SK-N-SH (cell line): ENCODE measurements around the gene UNK. TPM values are rescaled to one million over a fixed set of nuclear protein-coding genes. Genes with fewer than 3 reads are reported as not detected.
A peak's percentile ranks its signal among the peaks of the same experiment; 100 is the strongest.

Experiments used
- CTCF ChIA-PET: fragments of 300-600, 350-600 bp; formaldehyde crosslinking; extraction: SDS; loops from one replicate; lab custom pipeline; 2021; lab: Yijun Ruan, JAX
- POLR2A ChIA-PET: fragments of 350-600 bp; sonication (Branson Sonifier 250); formaldehyde crosslinking; extraction: SDS; loops from one replicate; lab custom pipeline; 2020; ENCODE audit warnings: antibody characterized with exemption, inconsistent platforms; lab: Yijun Ruan, JAX
- DNase-seq: peaks from one replicate; pipeline ENCODE4 v3.0.0; 2012
- H2AFZ ChIP-seq: fragments of 200-600 bp; sonication (generic); 2 replicates; pipeline ENCODE4 v1.8.1; 2016; ENCODE audit warnings: antibody characterized with exemption, mild to moderate bottlenecking, low read depth
- H3F3A ChIP-seq: fragments of 200-600 bp; sonication (generic); replicated peaks from 2 replicates; pipeline ENCODE3; 2016; ENCODE audit warnings: antibody characterized with exemption, mild to moderate bottlenecking; ENCODE audit not compliant: insufficient read depth
- H3K27ac ChIP-seq, 2 experiments: fragments of 200-500 bp in 1 of 2; fragments of 200-600 bp in 1 of 2; sonication (Bioruptor generic) in 1 of 2; sonication (generic), shearing (Covaris generic) in 1 of 2; 2 replicates each; pipeline versions ENCODE4 v1.5.1 to v1.6.1; 2014 to 2016; ENCODE audit warnings: low read depth in 2 of 2, inconsistent platforms in 1 of 2, low read length in 1 of 2, mild to moderate bottlenecking in 1 of 2, mixed read lengths in 1 of 2
- H3K27me3 ChIP-seq: fragments of 200-600 bp; sonication (generic), shearing (Covaris generic); 2 replicates; pipeline ENCODE4 v1.6.1; 2016; ENCODE audit warnings: mixed run types; ENCODE audit not compliant: insufficient read depth
- H3K36me3 ChIP-seq, 2 experiments: fragments of 200-500 bp in 1 of 2; fragments of 200-600 bp in 1 of 2; sonication (Bioruptor generic) in 1 of 2; sonication (generic) in 1 of 2; replicated peaks in 1 of 2; 2 replicates each; pipeline versions ENCODE3 to v1.5.1; 2014 to 2016; ENCODE audit warnings: low read length in 1 of 2, mild to moderate bottlenecking in 1 of 2; ENCODE audit not compliant: insufficient read depth in 2 of 2, control insufficient read depth in 1 of 2
- H3K4me1 ChIP-seq, 2 experiments: fragments of 200-500 bp in 1 of 2; fragments of 200-600 bp in 1 of 2; sonication (Bioruptor generic) in 1 of 2; sonication (generic), shearing (Covaris generic) in 1 of 2; 2 replicates each; pipeline versions ENCODE4 v1.5.1 to v1.6.1; 2014 to 2016; ENCODE audit warnings: low read depth in 1 of 2, low read length in 1 of 2, mixed run types in 1 of 2; ENCODE audit not compliant: insufficient read depth in 2 of 2, control insufficient read depth in 1 of 2
- H3K4me2 ChIP-seq: fragments of 200-600 bp; sonication (generic), shearing (Covaris generic); 2 replicates; pipeline ENCODE4 v1.6.1; 2017; ENCODE audit warnings: mixed run types
- H3K4me3 ChIP-seq, 2 experiments: fragments of 200-500 bp in 1 of 2; fragments of 200-600 bp in 1 of 2; sonication (Bioruptor generic) in 1 of 2; sonication (generic), shearing (Covaris generic) in 1 of 2; 2 replicates each; pipeline versions ENCODE4 v1.5.1 to v1.8.1; 2014 to 2016; ENCODE audit warnings: low read depth in 2 of 2, inconsistent platforms in 1 of 2, low read length in 1 of 2, mild to moderate bottlenecking in 1 of 2, mixed read lengths in 1 of 2, moderate library complexity in 1 of 2
- H3K79me2 ChIP-seq: fragments of 200-600 bp; sonication (generic); 2 replicates; pipeline ENCODE4 v1.8.1; 2017; ENCODE audit warnings: mild to moderate bottlenecking; ENCODE audit not compliant: insufficient read depth
- H3K9ac ChIP-seq: fragments of 200-600 bp; sonication (generic); 2 replicates; pipeline ENCODE4 v1.6.1; 2017; ENCODE audit warnings: mixed run types
- H3K9me2 ChIP-seq: fragments of 200-600 bp; sonication (generic); 2 replicates; pipeline ENCODE4 v1.6.1; 2017; ENCODE audit warnings: mixed run types
- H3K9me3 ChIP-seq: fragments of 200-600 bp; sonication (generic); 2 replicates; pipeline ENCODE4 v1.6.1; 2017; ENCODE audit warnings: mixed run types, mild to moderate bottlenecking, moderate library complexity
- H4K20me1 ChIP-seq: fragments of 200-600 bp; sonication (generic); 2 replicates; pipeline ENCODE4 v1.6.1; 2017; ENCODE audit warnings: mild to moderate bottlenecking, mixed run types; ENCODE audit not compliant: insufficient read depth
- ELF1 ChIP-seq: IDR thresholded peaks from 2 replicates; pipeline ENCODE4 v1.4.0; 2012
- EP300 ChIP-seq, 2 experiments: IDR thresholded peaks; 2 replicates each; pipeline versions ENCODE4 v1.4.0 to v1.6.1; 2012; ENCODE audit warnings: borderline replicate concordance in 1 of 2, low read depth in 1 of 2, low read length in 1 of 2
- EZH2phosphoT487 ChIP-seq: fragments of 200-600 bp; sonication (generic); IDR thresholded peaks from 2 replicates; pipeline ENCODE4 v1.6.1; 2017; ENCODE audit warnings: low read depth, mixed run types, mild to moderate bottlenecking, antibody characterized with exemption, moderate library complexity, borderline replicate concordance
- FOXJ3 ChIP-seq: sonication (generic); formaldehyde crosslinking; IDR thresholded peaks from 2 replicates; pipeline ENCODE4 v1.5.1; 2020; ENCODE audit warnings: mild to moderate bottlenecking, missing genetic modification reagents
- GABPA ChIP-seq: IDR thresholded peaks from 2 replicates; pipeline ENCODE4 v1.4.0; 2012; ENCODE audit warnings: low read depth, mild to moderate bottlenecking
- SMC3 ChIP-seq: IDR thresholded peaks from 2 replicates; pipeline ENCODE4 v1.6.1; 2012; ENCODE audit warnings: low read depth, low read length, improper control_type of control experiment
- TCF12 ChIP-seq: IDR thresholded peaks from 2 replicates; pipeline ENCODE4 v1.4.0; 2012
- WGBS: methylation state at CpG from one replicate; pipeline ENCODE4 v1.1.6; 2017; ENCODE audit warnings: low lambda C conversion rate; 5-methylcytosine and 5-hydroxymethylcytosine counted together
- polyA plus RNA-seq, 3 experiments: library from polyadenylated mRNA; depleted of rRNA; stranded (reverse); fragments of >200 nt; gene quantifications; 2 replicates each; pipeline ENCODE4 v1.2.3, GENCODE V29; 2012
- TF ChIP-seq, protein P1 (sequence below): fragments of 200-600 bp; sonication (generic); IDR thresholded peaks from 2 replicates; pipeline ENCODE4 v1.6.1; 2017; ENCODE audit warnings: antibody characterized with exemption, mild to moderate bottlenecking, moderate library complexity
- TF ChIP-seq, protein P2 (sequence below): IDR thresholded peaks from 2 replicates; pipeline ENCODE4 v1.4.0; 2012; ENCODE audit warnings: low read depth, borderline replicate concordance

UNK gene
- polyA plus RNA-seq, 1 of the 3 experiments (the other 2 are of a cell fraction): 24.8 TPM

DNA sequence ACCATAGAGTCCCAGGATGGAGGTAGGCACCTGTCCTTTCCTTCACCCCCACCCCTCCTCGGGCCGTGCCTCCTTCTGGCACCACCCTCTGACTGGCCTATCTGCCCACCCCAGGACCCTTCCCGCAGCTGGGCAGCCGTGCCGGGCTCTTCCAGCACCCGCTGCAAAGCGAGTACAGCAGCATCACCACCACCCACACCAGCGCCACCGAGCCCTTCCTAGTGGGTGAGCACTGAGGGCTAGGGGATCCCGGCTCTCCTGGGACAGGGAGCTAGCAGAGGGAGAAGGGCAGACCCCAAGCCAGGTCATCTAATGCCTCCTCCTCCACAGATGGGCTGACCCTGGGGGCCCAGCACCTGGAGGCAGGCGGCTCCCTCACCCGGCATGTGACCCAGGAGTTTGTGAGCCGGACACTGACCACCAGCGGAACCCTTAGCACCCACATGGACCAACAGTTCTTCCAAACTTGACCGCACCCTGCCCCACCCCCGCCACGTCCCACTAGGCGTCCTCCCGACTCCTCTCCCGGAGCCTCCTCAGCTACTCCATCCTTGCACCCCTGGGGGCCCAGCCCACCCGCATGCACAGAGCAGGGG, 27.4 kb upstream of the UNK start:
- Histone ChIP-seq H3K4me2 (no peak overlapping the region), H3K9me3 (no peaks in the 10 kb centered on the region), H3K4me1 (peaks cover 0 to 32% of the 10 kb centered on the region in 2 experiments; a peak in 1 of 4 replicates), H3K4me3 (no peak overlapping the region), H4K20me1 (no peaks in the 10 kb centered on the region), H3F3A (no peaks in the 10 kb centered on the region), H3K79me2 (no peaks in the 10 kb centered on the region), H2AFZ (no peak overlapping the region)
- DNase-seq: peak; percentile 24
- WGBS: 92% methylated on average over 20 of the region's 21 CpGs
- POLR2A ChIA-PET: interaction anchor here (2.2 kb wide), 1 partner anchor 23 kb away, joined by 10 read pairs; no protein-coding TSS in a partner anchor
- no peak for TF ChIP-seq SMC3
- TF ChIP-seq GABPA: no peak
- TF ChIP-seq, protein P1, sequence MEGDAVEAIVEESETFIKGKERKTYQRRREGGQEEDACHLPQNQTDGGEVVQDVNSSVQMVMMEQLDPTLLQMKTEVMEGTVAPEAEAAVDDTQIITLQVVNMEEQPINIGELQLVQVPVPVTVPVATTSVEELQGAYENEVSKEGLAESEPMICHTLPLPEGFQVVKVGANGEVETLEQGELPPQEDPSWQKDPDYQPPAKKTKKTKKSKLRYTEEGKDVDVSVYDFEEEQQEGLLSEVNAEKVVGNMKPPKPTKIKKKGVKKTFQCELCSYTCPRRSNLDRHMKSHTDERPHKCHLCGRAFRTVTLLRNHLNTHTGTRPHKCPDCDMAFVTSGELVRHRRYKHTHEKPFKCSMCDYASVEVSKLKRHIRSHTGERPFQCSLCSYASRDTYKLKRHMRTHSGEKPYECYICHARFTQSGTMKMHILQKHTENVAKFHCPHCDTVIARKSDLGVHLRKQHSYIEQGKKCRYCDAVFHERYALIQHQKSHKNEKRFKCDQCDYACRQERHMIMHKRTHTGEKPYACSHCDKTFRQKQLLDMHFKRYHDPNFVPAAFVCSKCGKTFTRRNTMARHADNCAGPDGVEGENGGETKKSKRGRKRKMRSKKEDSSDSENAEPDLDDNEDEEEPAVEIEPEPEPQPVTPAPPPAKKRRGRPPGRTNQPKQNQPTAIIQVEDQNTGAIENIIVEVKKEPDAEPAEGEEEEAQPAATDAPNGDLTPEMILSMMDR: no peak
- TF ChIP-seq, protein P2, sequence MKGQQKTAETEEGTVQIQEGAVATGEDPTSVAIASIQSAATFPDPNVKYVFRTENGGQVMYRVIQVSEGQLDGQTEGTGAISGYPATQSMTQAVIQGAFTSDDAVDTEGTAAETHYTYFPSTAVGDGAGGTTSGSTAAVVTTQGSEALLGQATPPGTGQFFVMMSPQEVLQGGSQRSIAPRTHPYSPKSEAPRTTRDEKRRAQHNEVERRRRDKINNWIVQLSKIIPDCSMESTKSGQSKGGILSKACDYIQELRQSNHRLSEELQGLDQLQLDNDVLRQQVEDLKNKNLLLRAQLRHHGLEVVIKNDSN: no peak
- TF ChIP-seq ELF1: no peak
- TF ChIP-seq EZH2phosphoT487: no peak
- TF ChIP-seq, all 33 proteins: peak for 0
- CTCF ChIA-PET: interaction anchor here (0.8 to 31.4 kb wide), 7 partner anchors 7 to 124 kb away, joined by 3 to 1370 read pairs (median 7); partner anchors contain the start of genes GALK1 and SMIM5
- Histone ChIP-seq H3K27me3 (no peaks in the 10 kb centered on the region), H3K9me2 (no peaks in the 10 kb centered on the region), H3K36me3 (peaks cover 0 to 3% of the 10 kb centered on the region in 2 experiments), H3K9ac (no peak overlapping the region), H3K27ac (no peak overlapping the region)

DNA sequence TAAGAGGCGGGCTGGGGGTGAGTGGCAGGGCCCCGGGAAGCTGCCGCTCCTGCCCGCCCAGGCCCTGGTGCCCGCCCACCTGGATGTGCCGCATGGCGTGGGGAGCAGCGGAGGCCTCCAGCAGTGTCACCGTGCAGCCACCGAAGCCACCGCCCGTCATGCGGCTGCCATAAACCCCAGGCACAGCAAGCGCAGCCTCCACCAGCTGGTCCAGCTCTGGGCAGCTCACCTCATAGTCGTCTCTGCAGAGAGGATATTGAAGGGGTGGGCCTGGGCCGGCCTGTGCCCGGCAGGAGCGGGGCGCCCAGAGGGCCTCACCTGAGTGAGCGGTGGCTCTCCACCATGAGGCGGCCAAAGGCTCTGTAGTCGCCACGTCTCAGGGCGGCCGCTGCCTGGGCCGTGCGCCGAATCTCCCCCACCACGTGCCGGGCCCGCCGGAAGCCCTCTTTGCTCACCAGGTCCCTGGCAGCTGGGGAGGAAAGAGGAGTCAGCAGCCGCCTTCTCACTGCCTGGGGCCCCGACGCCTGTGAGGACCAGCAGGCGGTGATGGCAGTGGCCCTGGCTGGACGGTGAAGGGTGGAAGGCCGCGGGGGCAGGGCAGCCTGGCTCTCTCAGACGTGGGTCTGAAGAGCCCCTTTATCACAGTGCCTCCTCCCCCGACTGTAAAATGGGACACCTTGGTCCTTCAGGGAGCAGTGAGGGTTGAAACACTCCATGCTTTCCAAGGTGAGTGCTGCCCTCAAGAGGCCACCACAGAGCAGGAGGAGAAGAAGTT, 26.3 kb upstream of the UNK start:
- TF ChIP-seq EP300 (IDR thresholded peaks at IDR 0.05; ENCODE audit: borderline replicate concordance in 1 of 2, low read depth in 1 of 2, low read length in 1 of 2) (no peak), SMC3 (0 out of 2 replicates have a peak, but pooled peaks have one; percentile 6), TCF12 (no peak), FOXJ3 (CRISPR knock-in tag) (no peak)
- TF ChIP-seq, protein P1: peak; percentile 44
- no peaks in the 10 kb centered on the region for H3F3A ChIP-seq
- no peak overlapping the region for H3K4me3 ChIP-seq
- H3K79me2 ChIP-seq: no peaks in the 10 kb centered on the region
- 92% methylated on average over 10 of the region's 41 CpGs for WGBS
- peaks cover 0 to 30% of the 10 kb centered on the region in 2 experiments; a peak in 1 of 4 replicates for H3K4me1 ChIP-seq
- no peak overlapping the region for H2AFZ ChIP-seq
- H3K4me2 ChIP-seq: no peak overlapping the region
- H3K27ac ChIP-seq: no peak overlapping the region
- H3K9me3 ChIP-seq: no peaks in the 10 kb centered on the region
- CTCF ChIA-PET: interaction anchor here (0.8 to 31.4 kb wide), 7 partner anchors 9 to 522 kb away, joined by 3 to 1370 read pairs (median 7); partner anchors contain the start of gene SMIM5
- H3K36me3 ChIP-seq: peaks cover 0 to 3% of the 10 kb centered on the region in 2 experiments
- H3K9me2 ChIP-seq: no peaks in the 10 kb centered on the region
- no peaks in the 10 kb centered on the region for H3K27me3 ChIP-seq
- H3K9ac ChIP-seq: no peak overlapping the region
- POLR2A ChIA-PET: interaction anchor here (8.4 kb wide), 1 partner anchor 17 kb away, joined by 161 read pairs; no protein-coding TSS in a partner anchor
- no peaks in the 10 kb centered on the region for H4K20me1 ChIP-seq
- peak; percentile 30 for DNase-seq
